A549 (cell line): ENCODE data around the gene CCDC183. TPM values are rescaled to one million over a fixed set of nuclear protein-coding genes. Genes with fewer than 3 reads are reported as not detected.

Experiments used
- ATAC-seq, 2 experiments: fragments of 200-7000 bp in 1 of 2; fragments of >200 bp in 1 of 2; cut with Nextera tagmentation in 1 of 2; cut with Tn5 transposase in 1 of 2; 3 replicates each; pipeline versions ENCODE4 v1.8.0 to v1.9.1; 2018 to 2020; ENCODE audit warnings: mild to moderate bottlenecking in 1 of 2, moderate library complexity in 1 of 2
- CTCF ChIA-PET: fragments of 300-600 bp; sonication (Branson Sonifier 250); formaldehyde crosslinking; extraction: SDS; loops from one replicate; lab custom pipeline; 2021; ENCODE audit warnings: antibody characterized with exemption, inconsistent platforms; lab: Yijun Ruan, JAX
- POLR2A ChIA-PET: fragments of 350-600 bp; formaldehyde crosslinking; extraction: SDS; loops from one replicate; lab custom pipeline; 2021; ENCODE audit warnings: antibody characterized with exemption, inconsistent platforms; lab: Yijun Ruan, JAX
- DNase-seq, 2 experiments: peaks; one replicate each; pipeline versions ENCODE4 v3.0.0 to v3.0.0-alpha.2; 2011 to 2016; ENCODE audit warnings: low read depth in 1 of 2, low spot score in 1 of 2
- FAIRE-seq: peaks from 2 replicates; lab custom pipeline; 2011; peaks lifted over from hg19 to GRCh38; lab: Jason Lieb, UNC
- H3K27ac ChIP-seq, 2 experiments: fragments of >200 bp; sonication (Bioruptor Twin); formaldehyde crosslinking; 3 replicates each; pipeline ENCODE4 v1.5.1; 2016 to 2017
- H3K4me1 ChIP-seq: fragments of >200 bp; sonication (Bioruptor Twin); formaldehyde crosslinking; 3 replicates; pipeline ENCODE4 v1.6.1; 2016
- H3K4me2 ChIP-seq: fragments of >200 bp; sonication (Bioruptor Twin); formaldehyde crosslinking; 3 replicates; pipeline ENCODE4 v1.6.1; 2016
- H3K4me3 ChIP-seq: fragments of >200 bp; sonication (Bioruptor Twin); formaldehyde crosslinking; 3 replicates; pipeline ENCODE4 v1.5.1; 2016
- H3K9me3 ChIP-seq: fragments of >200 bp; sonication (Bioruptor Twin); formaldehyde crosslinking; 3 replicates; pipeline ENCODE4 v1.6.1; 2016
- BHLHE40 ChIP-seq: IDR thresholded peaks from 2 replicates; pipeline ENCODE4 v1.6.1; 2012; ENCODE audit warnings: low read depth, low read length, inconsistent platforms
- CBX8 ChIP-seq: fragments of 200-600 bp; sonication (generic); IDR thresholded peaks from 2 replicates; pipeline ENCODE4 v1.6.1; 2016
- CEBPB ChIP-seq, 2 experiments: fragments of >200 bp in 1 of 2; sonication (Bioruptor Twin) in 1 of 2; formaldehyde crosslinking in 1 of 2; IDR thresholded peaks; 2 replicates each; pipeline ENCODE4 v1.6.1; 2012 to 2016
- CHD2 ChIP-seq: fragments of 150-350 bp; IDR thresholded peaks from 2 replicates; pipeline ENCODE4 v1.6.1; 2014; ENCODE audit warnings: low read length; ENCODE audit not compliant: partially characterized antibody
- CHD4 ChIP-seq: fragments of 200-600 bp; sonication (generic); IDR thresholded peaks from 2 replicates; pipeline ENCODE4 v1.6.1; 2016; ENCODE audit warnings: antibody characterized with exemption, mild to moderate bottlenecking, borderline replicate concordance
- EP300 ChIP-seq, 2 experiments: fragments of >200 bp; sonication (Bioruptor Twin); formaldehyde crosslinking; IDR thresholded peaks; 2 replicates in 1 of 2; 3 replicates in 1 of 2; pipeline ENCODE4 v1.6.1; 2016 to 2017
- FOSL2 ChIP-seq, 2 experiments: fragments of 450-650 bp in 1 of 2; fragments of >200 bp in 1 of 2; sonication (Bioruptor Twin) in 1 of 2; formaldehyde crosslinking; IDR thresholded peaks; 2 replicates each; pipeline versions ENCODE4 v1.5.0 to v1.6.1; 2016 to 2020; ENCODE audit warnings: mild to moderate bottlenecking in 1 of 2, moderate library complexity in 1 of 2
- GATA3 ChIP-seq: IDR thresholded peaks from 2 replicates; pipeline ENCODE4 v1.6.1; 2012; ENCODE audit warnings: borderline replicate concordance
- HDAC2 ChIP-seq: fragments of 200-600 bp; sonication (generic); IDR thresholded peaks from 2 replicates; pipeline ENCODE4 v1.6.1; 2016
- HEYL ChIP-seq: fragments of 250-450 bp; sonication (Bioruptor Pico); IDR thresholded peaks from 2 replicates; pipeline ENCODE4 v1.8.0; 2021; ENCODE audit warnings: mild to moderate bottlenecking, moderate library complexity
- HOXA7 ChIP-seq: fragments of 250-450 bp; sonication (Bioruptor Pico); IDR thresholded peaks from 2 replicates; pipeline ENCODE4 v1.5.0; 2020; ENCODE audit warnings: mild to moderate bottlenecking, moderate library complexity
- MAFK ChIP-seq: fragments of 450-650 bp; IDR thresholded peaks from 2 replicates; pipeline ENCODE4 v1.6.1; 2014; ENCODE audit not compliant: partially characterized antibody
- MAZ ChIP-seq: fragments of 150-350 bp; IDR thresholded peaks from 2 replicates; pipeline ENCODE4 v1.6.1; 2014; ENCODE audit warnings: antibody characterized with exemption, low read depth, low read length, borderline replicate concordance
- NFE2L2 ChIP-seq: fragments of 150-350 bp; conservative IDR thresholded peaks from 2 replicates; pipeline ENCODE4 v1.6.1; 2014; ENCODE audit warnings: low read length
- NPAS2 ChIP-seq: fragments of 250-450 bp; sonication (Bioruptor Pico); IDR thresholded peaks from 2 replicates; pipeline ENCODE4 v1.8.0; 2022; ENCODE audit warnings: mild to moderate bottlenecking, moderate library complexity, borderline replicate concordance
- POLR2AphosphoS2 ChIP-seq: conservative IDR thresholded peaks from 2 replicates; pipeline ENCODE4 v1.6.1; 2012; ENCODE audit warnings: low read length, improper control_type of control experiment, inconsistent platforms
- RAD21 ChIP-seq, 2 experiments: fragments of >200 bp in 1 of 2; sonication (Bioruptor Twin) in 1 of 2; formaldehyde crosslinking in 1 of 2; IDR thresholded peaks in 1 of 2; conservative IDR thresholded peaks in 1 of 2; 2 replicates in 1 of 2; 3 replicates in 1 of 2; pipeline ENCODE4 v1.6.1; 2012 to 2018; ENCODE audit warnings: inconsistent platforms in 1 of 2
- RARB ChIP-seq: fragments of 250-450 bp; sonication (Bioruptor Pico); IDR thresholded peaks from 2 replicates; pipeline ENCODE4 v1.8.0; 2021; ENCODE audit warnings: mild to moderate bottlenecking, moderate library complexity
- RCOR1 ChIP-seq: fragments of 150-350 bp; IDR thresholded peaks from 2 replicates; pipeline ENCODE4 v1.6.1; 2014; ENCODE audit warnings: antibody characterized with exemption, low read length, low read depth
- SMC3 ChIP-seq: fragments of >200 bp; sonication (Bioruptor Twin); formaldehyde crosslinking; IDR thresholded peaks from 3 replicates; pipeline ENCODE4 v1.6.1; 2018; ENCODE audit warnings: inconsistent platforms
- TFCP2L1 ChIP-seq: fragments of 250-450 bp; sonication (Bioruptor Pico); IDR thresholded peaks from 2 replicates; pipeline ENCODE4 v1.5.0; 2021; ENCODE audit warnings: mild to moderate bottlenecking
- TP53 ChIP-seq: fragments of 250-450 bp; sonication (Bioruptor Pico); IDR thresholded peaks from 2 replicates; pipeline ENCODE4 v1.5.0; 2021; ENCODE audit warnings: mild to moderate bottlenecking, moderate library complexity
- WGBS: methylation state at CpG from one replicate; pipeline ENCODE4 v1.1.6; 2017; ENCODE audit errors: missing lambda C conversion rate; 5-methylcytosine and 5-hydroxymethylcytosine counted together
- polyA plus RNA-seq, 4 experiments: library from polyadenylated mRNA; depleted of rRNA in 3 of 4; stranded (reverse); fragments of >200 nt; fragmentation: RNase III in 1 of 4; extraction: RNeasy Plus Mini Kit Qiagen cat#74134 plus additional on column Dnase treatment in 1 of 4; gene quantifications; 2 replicates in 3 of 4; 3 replicates in 1 of 4; pipeline ENCODE4 v1.2.3, GENCODE V29; 2011 to 2017
- TF ChIP-seq, protein P1 (sequence below): fragments of 150-350 bp; IDR thresholded peaks from 2 replicates; pipeline ENCODE4 v1.6.1; 2014; ENCODE audit warnings: low read depth, mild to moderate bottlenecking, low read length
- TF ChIP-seq, protein P2 (sequence below): IDR thresholded peaks from 2 replicates; pipeline ENCODE4 v1.6.1; 2012; ENCODE audit warnings: low read depth, borderline replicate concordance
- TF ChIP-seq, protein P3 (sequence below): fragments of >200 bp; sonication (Bioruptor Twin); formaldehyde crosslinking; IDR thresholded peaks from 3 replicates; pipeline ENCODE4 v1.6.1; 2016
- TF ChIP-seq, protein P4 (sequence below): fragments of 250-450 bp; sonication (Bioruptor Pico); IDR thresholded peaks from 2 replicates; pipeline ENCODE4 v1.5.0; 2020; ENCODE audit warnings: low read depth, mild to moderate bottlenecking, moderate library complexity
- TF ChIP-seq, protein P5 (sequence below): fragments of >200 bp; sonication (Bioruptor Twin); formaldehyde crosslinking; IDR thresholded peaks from 2 replicates; pipeline ENCODE4 v1.6.1; 2016

The CCDC183 gene
- polyA plus RNA-seq, 2 of the 4 experiments (the other 2 are of a cell fraction), result 0.90 to 1.4 TPM

DNA sequence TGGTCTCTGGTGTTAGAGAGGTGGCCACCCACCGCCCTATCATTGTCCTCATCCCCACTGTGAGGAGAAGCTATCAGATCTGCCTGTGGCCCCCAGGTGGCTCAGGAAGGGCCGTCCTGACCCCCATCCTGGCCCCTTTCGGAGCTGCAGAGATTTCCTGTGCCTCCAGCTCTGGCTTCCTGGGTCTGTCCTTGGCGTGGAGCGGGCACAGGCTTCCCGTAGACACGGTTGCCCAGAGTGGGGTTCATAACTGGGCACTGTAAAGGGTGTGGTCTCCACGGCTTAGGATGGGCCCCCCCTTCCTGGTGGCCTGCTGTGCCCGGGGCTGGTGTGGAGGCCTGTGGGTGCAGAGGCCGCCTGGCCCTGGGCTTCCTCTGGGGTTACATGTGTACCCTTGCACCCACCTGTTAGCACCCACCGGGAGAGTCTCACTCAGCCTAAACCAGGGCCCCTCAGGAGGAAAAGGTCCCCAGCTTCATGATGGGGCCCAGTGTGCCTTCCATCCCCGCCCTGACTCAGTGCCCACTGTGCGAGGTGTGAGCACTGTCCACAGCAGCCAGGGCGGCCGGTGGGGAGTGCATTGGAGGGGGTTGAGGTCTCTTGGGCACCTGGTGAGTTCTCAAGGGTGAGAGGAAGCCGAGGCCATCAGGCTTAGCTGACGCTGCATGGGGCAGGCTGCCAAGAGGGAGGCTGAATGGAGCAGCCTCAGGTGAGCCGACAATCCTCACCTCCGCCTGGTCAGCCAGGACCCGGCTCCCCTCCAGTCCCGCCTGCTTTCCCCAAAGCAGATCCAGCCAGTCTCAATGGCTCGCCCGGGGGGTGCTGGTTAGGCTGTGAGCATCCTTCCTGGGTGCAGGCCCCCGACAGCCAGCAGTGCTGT lies 30.8 kb downstream of the CCDC183 start:
- DNase-seq (no peak), ATAC-seq (no peak), FAIRE-seq (no peak)
- Histone ChIP-seq H3K4me2 (no peak overlapping the region), H3K4me1 (no peaks in the 10 kb centered on the region), H3K27ac (no peak overlapping the region), H3K9me3 (no peaks in the 10 kb centered on the region), H3K4me3 (no peak overlapping the region)
- TF ChIP-seq NFE2L2, result no peak
- TF ChIP-seq CEBPB (IDR thresholded peaks at IDR 0.05), result no peak
- no peak for TF ChIP-seq HEYL (CRISPR knock-in tag)
- TF ChIP-seq FOSL2 (IDR thresholded peaks at IDR 0.05), result no peak
- no peak for TF ChIP-seq FOSL2 (CRISPR knock-in tag; IDR thresholded peaks at IDR 0.05)
- TF ChIP-seq, protein P1, sequence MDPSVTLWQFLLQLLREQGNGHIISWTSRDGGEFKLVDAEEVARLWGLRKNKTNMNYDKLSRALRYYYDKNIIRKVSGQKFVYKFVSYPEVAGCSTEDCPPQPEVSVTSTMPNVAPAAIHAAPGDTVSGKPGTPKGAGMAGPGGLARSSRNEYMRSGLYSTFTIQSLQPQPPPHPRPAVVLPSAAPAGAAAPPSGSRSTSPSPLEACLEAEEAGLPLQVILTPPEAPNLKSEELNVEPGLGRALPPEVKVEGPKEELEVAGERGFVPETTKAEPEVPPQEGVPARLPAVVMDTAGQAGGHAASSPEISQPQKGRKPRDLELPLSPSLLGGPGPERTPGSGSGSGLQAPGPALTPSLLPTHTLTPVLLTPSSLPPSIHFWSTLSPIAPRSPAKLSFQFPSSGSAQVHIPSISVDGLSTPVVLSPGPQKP, result no peak
- TF ChIP-seq CHD2, result no peak
- TF ChIP-seq RARB (CRISPR knock-in tag), result no peak
- TF ChIP-seq POLR2AphosphoS2, result no peak
- no peak for TF ChIP-seq NPAS2 (CRISPR knock-in tag)
- TF ChIP-seq, protein P2, sequence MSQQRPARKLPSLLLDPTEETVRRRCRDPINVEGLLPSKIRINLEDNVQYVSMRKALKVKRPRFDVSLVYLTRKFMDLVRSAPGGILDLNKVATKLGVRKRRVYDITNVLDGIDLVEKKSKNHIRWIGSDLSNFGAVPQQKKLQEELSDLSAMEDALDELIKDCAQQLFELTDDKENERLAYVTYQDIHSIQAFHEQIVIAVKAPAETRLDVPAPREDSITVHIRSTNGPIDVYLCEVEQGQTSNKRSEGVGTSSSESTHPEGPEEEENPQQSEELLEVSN, result no peak
- TF ChIP-seq, protein P3, sequence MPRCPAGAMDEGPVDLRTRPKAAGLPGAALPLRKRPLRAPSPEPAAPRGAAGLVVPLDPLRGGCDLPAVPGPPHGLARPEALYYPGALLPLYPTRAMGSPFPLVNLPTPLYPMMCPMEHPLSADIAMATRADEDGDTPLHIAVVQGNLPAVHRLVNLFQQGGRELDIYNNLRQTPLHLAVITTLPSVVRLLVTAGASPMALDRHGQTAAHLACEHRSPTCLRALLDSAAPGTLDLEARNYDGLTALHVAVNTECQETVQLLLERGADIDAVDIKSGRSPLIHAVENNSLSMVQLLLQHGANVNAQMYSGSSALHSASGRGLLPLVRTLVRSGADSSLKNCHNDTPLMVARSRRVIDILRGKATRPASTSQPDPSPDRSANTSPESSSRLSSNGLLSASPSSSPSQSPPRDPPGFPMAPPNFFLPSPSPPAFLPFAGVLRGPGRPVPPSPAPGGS, result no peak
- TF ChIP-seq EP300 (IDR thresholded peaks at IDR 0.05), result no peak
- TF ChIP-seq TP53 (CRISPR knock-in tag), result no peak
- TF ChIP-seq MAFK, result no peak
- TF ChIP-seq TFCP2L1 (CRISPR knock-in tag), result no peak
- TF ChIP-seq RCOR1, result no peak
- no peak for TF ChIP-seq CHD4
- TF ChIP-seq HDAC2, result no peak
- ChIA-PET CTCF (interaction anchor here (0.5 to 3.0 kb wide), 9 partner anchors 8 to 237 kb away, joined by 3 to 10 read pairs (median 4); partner anchors contain the start of gene AJM1), POLR2A (interaction anchor here (0.7 kb wide), 1 partner anchor 16 kb away, joined by 4 read pairs; no protein-coding TSS in a partner anchor)
- WGBS, result 94% methylated on average over 8 of the region's 24 CpGs

DNA sequence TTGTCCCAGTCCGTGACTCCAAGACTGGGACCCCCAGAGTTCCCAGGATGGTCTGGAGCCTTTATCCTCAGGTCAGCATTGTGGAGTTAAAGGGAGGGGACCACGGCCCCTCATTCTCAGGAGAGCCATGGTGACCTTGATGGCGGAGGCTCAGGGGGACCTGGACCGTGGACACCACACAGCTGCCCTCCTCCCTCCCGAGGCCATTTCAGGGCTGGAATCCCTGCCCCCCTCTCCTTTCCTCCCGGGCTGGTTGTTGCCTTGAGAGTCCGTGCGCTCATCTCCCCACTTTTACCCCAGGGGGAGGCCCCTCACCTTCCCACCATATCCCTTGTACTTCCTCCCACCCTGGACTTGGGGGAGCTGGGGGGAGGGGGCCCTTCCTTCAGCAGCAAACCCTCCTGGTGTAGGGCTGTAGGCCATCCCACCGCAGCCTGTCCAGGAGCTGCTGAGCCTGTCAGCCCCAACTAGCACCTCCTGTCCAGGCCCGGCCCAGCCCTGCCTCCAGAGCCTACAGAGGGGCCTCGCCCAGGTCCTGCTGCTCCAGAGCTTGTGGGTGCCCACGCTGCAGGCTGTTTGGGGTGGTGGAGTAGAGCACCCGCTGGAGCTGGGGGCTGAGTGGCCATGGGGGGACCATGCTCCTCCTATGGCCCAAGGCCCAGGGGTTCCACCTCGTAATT lies 31.8 kb downstream of the CCDC183 start:
- no peak for ATAC-seq
- WGBS, result 91% methylated on average over 12 of the region's 14 CpGs
- FAIRE-seq, result no peak
- Histone ChIP-seq H3K4me3 (no peak overlapping the region), H3K4me1 (no peaks in the 10 kb centered on the region), H3K27ac (no peak overlapping the region), H3K4me2 (no peak overlapping the region), H3K9me3 (no peaks in the 10 kb centered on the region)
- no peak for TF ChIP-seq BHLHE40
- no peak for TF ChIP-seq GATA3
- TF ChIP-seq, protein P4, sequence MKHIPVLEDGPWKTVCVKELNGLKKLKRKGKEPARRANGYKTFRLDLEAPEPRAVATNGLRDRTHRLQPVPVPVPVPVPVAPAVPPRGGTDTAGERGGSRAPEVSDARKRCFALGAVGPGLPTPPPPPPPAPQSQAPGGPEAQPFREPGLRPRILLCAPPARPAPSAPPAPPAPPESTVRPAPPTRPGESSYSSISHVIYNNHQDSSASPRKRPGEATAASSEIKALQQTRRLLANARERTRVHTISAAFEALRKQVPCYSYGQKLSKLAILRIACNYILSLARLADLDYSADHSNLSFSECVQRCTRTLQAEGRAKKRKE (CRISPR knock-in tag), result no peak
- TF ChIP-seq, protein P5, sequence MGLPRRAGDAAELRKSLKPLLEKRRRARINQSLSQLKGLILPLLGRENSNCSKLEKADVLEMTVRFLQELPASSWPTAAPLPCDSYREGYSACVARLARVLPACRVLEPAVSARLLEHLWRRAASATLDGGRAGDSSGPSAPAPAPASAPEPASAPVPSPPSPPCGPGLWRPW, result no peak
- no peak for TF ChIP-seq EP300 (IDR thresholded peaks at IDR 0.05)
- TF ChIP-seq RARB (CRISPR knock-in tag), result no peak
- no peak for TF ChIP-seq MAFK
- no peak for TF ChIP-seq POLR2AphosphoS2
- TF ChIP-seq, protein P1, result no peak
- TF ChIP-seq HOXA7 (CRISPR knock-in tag), result no peak
- TF ChIP-seq HEYL (CRISPR knock-in tag), result no peak
- TF ChIP-seq RAD21 (conservative IDR thresholded peaks at IDR 0.05 in 1 of 2, IDR thresholded peaks at IDR 0.05 in 1 of 2), result no peak
- TF ChIP-seq CBX8, result no peak
- TF ChIP-seq SMC3, result no peak
- no peak for TF ChIP-seq MAZ
- ChIA-PET POLR2A (interaction anchor here (0.7 kb wide), 1 partner anchor 17 kb away, joined by 4 read pairs; no protein-coding TSS in a partner anchor), CTCF (interaction anchor here (0.6 to 8.1 kb wide), 5 partner anchors 15 to 236 kb away, joined by 3 to 72 read pairs (median 4); partner anchors contain the start of gene AJM1)
- no peak for DNase-seq
